Aorta (tissue), 5 donors: Measurements from ENCODE around the gene GALNT12. TPM values are rescaled to one million over a fixed set of nuclear protein-coding genes. Genes with fewer than 3 reads are reported as not detected.

Experiments
- ATAC-seq: fragments of 200-7000 bp; cut with Tn5 transposase; one replicate; pipeline ENCODE4 v1.9.1; 2022; ENCODE audit warnings: moderate library complexity; ENCODE audit not compliant: low FRiP score
- DNase-seq, 2 donors: peaks; one replicate each; pipeline ENCODE4 v3.0.0-alpha.2; 2020
- H3K27ac ChIP-seq, 2 donors: one replicate each; pipeline ENCODE4 v1.5.1; 2013; ENCODE audit warnings: low read length in 2 of 2, mild to moderate bottlenecking in 2 of 2, moderate library complexity in 2 of 2, control low read depth in 1 of 2, inconsistent platforms in 1 of 2, low read depth in 1 of 2
- H3K27me3 ChIP-seq, 2 donors: one replicate each; pipeline ENCODE4 v1.6.1; 2013; ENCODE audit warnings: control low read depth in 1 of 2, low read length in 1 of 2, mild to moderate bottlenecking in 1 of 2, moderate library complexity in 1 of 2; ENCODE audit not compliant: insufficient read depth in 2 of 2, control insufficient read depth in 1 of 2
- H3K36me3 ChIP-seq, 2 donors: one replicate each; pipeline ENCODE4 v1.6.1; 2013; ENCODE audit warnings: control low read depth in 1 of 2, low read length in 1 of 2, mild to moderate bottlenecking in 1 of 2; ENCODE audit not compliant: insufficient read depth in 2 of 2, control insufficient read depth in 1 of 2
- H3K4me1 ChIP-seq, 2 donors: one replicate each; pipeline ENCODE4 v1.6.1; 2013; ENCODE audit warnings: low read length in 2 of 2, control low read depth in 1 of 2, mild to moderate bottlenecking in 1 of 2, moderate library complexity in 1 of 2; ENCODE audit not compliant: insufficient read depth in 2 of 2, control insufficient read depth in 1 of 2
- H3K4me3 ChIP-seq, 2 donors: one replicate each; pipeline ENCODE4 v1.5.1; 2013; ENCODE audit warnings: low read length in 2 of 2, control low read depth in 1 of 2, mild to moderate bottlenecking in 1 of 2
- H3K9me3 ChIP-seq: one replicate; pipeline ENCODE4 v1.6.1; 2013; ENCODE audit warnings: mild to moderate bottlenecking, low read length; ENCODE audit not compliant: control insufficient read depth
- WGBS, 2 donors: extraction: QIAGEN DNeasy Blood & Tissue Kit; methylation state at CpG; one replicate each; pipeline ENCODE4 v1.1.7; 2013; 5-methylcytosine and 5-hydroxymethylcytosine counted together
- intact Hi-C, 2 donors: fragments of 100-400 bp; cut with DNase I; formaldehyde crosslinking; loops; one replicate each; pipeline versions ENCODE4 v1.14.2 to v1.15.0; 2022
- polyA plus RNA-seq, 2 donors: library from polyadenylated mRNA; stranded (reverse); fragments of 200-250 nt; gene quantifications; one replicate each; pipeline ENCODE4 v1.2.3, GENCODE V29; 2013
- total RNA-seq, 2 donors: library from RNA; stranded (reverse); fragmentation: NEBNext Ultra II Directional; extraction: Animal tissue kit (Norgen Biotek cat#: 25700); gene quantifications; one replicate each; pipeline ENCODE4 v1.2.1, GENCODE V29; 2021
- donor health status: healthy with polysubstance abuse.
- donor health status: Bipolar disorder and iron deficiency.
- donor health status: DM: no; HTN: no; CAD: no.
- donor health status: DM: no; HTN: no; CAD: no.
- donor health status: DM: yes; HTN: yes; CAD: no.

Gene GALNT12
- total and polyA plus RNA-seq, 4 donors = 2.9 to 12.6 (median 4.1) TPM

DNA sequence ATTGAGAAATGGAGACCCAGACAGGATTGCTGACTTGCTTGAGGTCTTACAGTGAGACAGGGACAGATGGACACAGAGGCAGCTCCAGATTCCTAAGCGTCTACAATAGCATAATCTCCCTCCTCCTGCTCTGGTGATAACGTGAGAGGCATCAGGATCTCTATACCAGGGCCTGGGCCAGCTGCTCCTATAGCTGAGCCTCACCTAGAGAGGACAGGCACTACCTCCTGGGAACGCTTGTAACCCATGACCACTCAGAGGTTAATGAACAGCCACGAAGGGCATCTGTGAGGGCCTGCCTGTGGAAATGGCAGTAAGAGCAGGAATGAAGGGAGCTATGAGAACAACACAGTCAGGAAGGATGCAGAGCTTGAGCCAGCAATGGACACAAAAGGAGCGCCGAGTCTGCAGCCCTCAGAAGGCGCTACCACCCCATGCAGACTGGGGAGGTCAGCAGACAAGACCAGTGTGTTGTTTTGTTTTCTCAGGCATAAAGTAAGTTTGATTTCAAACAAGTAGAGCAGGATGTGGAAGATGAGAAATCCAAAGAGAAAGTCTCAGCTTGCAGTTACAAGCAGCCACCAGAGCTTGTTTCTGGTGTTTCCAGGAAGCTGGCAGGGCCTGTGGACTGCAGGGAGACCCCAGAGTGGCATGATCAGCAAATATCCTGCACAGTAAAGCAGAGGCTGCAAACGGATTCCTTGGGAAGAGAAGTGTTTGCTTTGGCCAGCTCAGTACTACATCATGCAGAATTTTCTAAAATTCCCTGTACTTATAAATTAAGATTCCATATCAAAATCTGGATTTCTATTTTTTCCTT lies 28.5 kb upstream of the GALNT12 start:
- no peak overlapping the region for H3K27ac ChIP-seq
- no peaks in the 10 kb centered on the region for H3K9me3 ChIP-seq
- DNase-seq (no peak), ATAC-seq (no peak)
- H3K36me3 ChIP-seq = peaks cover 0 to 5% of the 10 kb centered on the region in 2 donors
- H3K27me3 ChIP-seq = no peaks in the 10 kb centered on the region
- H3K4me3 ChIP-seq = no peak overlapping the region
- intact Hi-C loops = loop anchor here in 1 of 2 donors (5.0 kb wide), 1 partner anchor 462 kb away; no protein-coding TSS in a partner anchor
- no peaks in the 10 kb centered on the region for H3K4me1 ChIP-seq
- 71% methylated on average over 8 of the region's 8 CpGs for WGBS, 2 donors

DNA sequence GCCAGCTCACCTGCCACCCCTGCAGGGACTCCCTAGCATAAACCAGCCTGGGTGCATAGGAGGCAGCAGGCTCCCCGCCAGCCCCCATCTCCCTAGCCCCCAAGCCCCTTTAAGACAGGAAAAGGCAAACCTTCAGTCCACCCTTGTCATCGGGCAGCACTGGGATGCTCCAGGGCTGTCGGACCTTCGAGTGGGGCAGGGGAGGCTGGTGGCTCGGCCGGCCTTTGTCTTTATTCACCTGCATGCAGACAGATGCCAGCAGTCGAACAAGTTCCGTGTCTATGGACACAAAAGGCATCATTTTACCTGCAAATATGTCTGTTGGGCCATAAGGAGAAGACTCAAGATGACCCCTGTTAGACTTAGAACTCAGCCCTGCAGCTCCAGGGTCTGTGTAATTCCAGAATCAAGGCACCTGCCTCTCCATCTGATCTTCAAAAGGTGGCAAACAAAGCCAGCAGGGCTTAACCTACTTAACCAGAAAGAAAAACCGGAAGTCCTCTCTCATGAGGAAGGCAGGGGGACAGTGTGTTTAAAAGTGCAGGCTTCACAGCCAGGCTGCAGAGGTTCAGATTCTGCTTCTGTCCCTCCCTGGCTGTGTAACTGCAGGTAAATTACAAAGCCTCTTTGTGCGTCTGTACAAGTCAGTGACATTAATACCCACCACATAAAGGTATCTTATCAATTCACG lies 27.3 kb upstream of the GALNT12 start:
- Histone ChIP-seq H3K36me3 (peaks cover 0 to 5% of the 10 kb centered on the region in 2 donors), H3K27me3 (no peaks in the 10 kb centered on the region), H3K4me1 (no peaks in the 10 kb centered on the region), H3K4me3 (no peak overlapping the region), H3K9me3 (no peaks in the 10 kb centered on the region), H3K27ac (no peak overlapping the region)
- no peak for ATAC-seq
- 95 to 97% methylated on average over 11 of the region's 11 CpGs for WGBS, 2 donors
- no peak for DNase-seq
- intact Hi-C loops = no loop called here

GRCh38 chr9:98781588-98782383 lies 25.7 kb upstream of the GALNT12 start:
- 86 to 87% methylated on average over 11 of the region's 11 CpGs for WGBS, 2 donors
- no peak for ATAC-seq
- intact Hi-C loops = no loop called here
- H3K4me1 ChIP-seq = no peaks in the 10 kb centered on the region
- peaks cover 0 to 6% of the 10 kb centered on the region in 2 donors for H3K36me3 ChIP-seq
- no peak overlapping the region for H3K4me3 ChIP-seq
- no peaks in the 10 kb centered on the region for H3K27me3 ChIP-seq
- DNase-seq = no peak
- no peaks in the 10 kb centered on the region for H3K9me3 ChIP-seq
- no peak overlapping the region for H3K27ac ChIP-seq

DNA sequence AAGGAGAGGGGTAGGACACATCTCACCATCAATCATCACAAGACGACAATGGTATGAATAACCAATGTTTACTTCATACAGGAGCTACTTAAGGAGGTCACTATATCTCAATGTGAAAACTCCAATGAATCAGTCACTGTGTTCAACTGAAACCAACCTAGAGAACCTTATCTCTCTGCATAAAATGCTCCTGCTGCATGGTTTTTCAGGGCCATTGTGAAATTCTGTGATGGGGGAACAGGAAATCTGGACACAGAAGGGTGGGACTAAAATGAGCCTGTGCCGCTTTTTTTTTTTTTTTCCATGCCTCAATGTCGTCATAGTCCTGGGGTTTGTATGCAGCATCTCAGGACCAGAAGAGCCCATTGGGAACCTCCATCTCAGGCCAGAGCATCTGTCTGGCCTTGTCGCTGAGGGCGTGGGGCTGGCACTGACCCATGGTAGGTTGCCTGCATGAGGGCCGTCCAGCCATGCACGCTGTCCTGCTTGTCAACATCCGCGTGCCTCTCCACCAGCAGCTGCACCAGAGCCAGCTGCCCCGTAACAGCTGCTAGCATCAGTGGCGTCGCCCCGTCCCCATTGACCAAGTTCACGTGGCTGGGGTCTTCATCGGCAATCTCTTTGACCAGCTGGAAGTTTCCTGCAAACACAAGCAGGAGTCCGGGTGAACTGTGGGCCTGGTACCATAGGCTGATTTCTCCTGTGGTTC lies 23.8 kb upstream of the GALNT12 start:
- WGBS, 2 donors = 94 to 95% methylated on average over 16 of the region's 16 CpGs
- no peaks in the 10 kb centered on the region for H3K27me3 ChIP-seq
- intact Hi-C loops = no loop called here
- no peaks in the 10 kb centered on the region for H3K9me3 ChIP-seq
- no peak overlapping the region for H3K4me3 ChIP-seq
- peaks cover 0 to 5% of the 10 kb centered on the region in 2 donors for H3K36me3 ChIP-seq
- H3K27ac ChIP-seq = no peak overlapping the region
- no peak for DNase-seq
- ATAC-seq = no peak
- H3K4me1 ChIP-seq = no peaks in the 10 kb centered on the region

GRCh38 chr9:98784831-98785806 lies 22.4 kb upstream of the GALNT12 start:
- Histone ChIP-seq H3K9me3 (no peaks in the 10 kb centered on the region), H3K4me3 (no peak overlapping the region), H3K27me3 (no peaks in the 10 kb centered on the region), H3K36me3 (peaks cover 0 to 4% of the 10 kb centered on the region in 2 donors), H3K4me1 (no peaks in the 10 kb centered on the region), H3K27ac (no peak overlapping the region)
- WGBS, 2 donors = 81 to 84% methylated on average over 11 of the region's 11 CpGs
- no peak for ATAC-seq
- no peak for DNase-seq
- intact Hi-C loops = no loop called here

DNA sequence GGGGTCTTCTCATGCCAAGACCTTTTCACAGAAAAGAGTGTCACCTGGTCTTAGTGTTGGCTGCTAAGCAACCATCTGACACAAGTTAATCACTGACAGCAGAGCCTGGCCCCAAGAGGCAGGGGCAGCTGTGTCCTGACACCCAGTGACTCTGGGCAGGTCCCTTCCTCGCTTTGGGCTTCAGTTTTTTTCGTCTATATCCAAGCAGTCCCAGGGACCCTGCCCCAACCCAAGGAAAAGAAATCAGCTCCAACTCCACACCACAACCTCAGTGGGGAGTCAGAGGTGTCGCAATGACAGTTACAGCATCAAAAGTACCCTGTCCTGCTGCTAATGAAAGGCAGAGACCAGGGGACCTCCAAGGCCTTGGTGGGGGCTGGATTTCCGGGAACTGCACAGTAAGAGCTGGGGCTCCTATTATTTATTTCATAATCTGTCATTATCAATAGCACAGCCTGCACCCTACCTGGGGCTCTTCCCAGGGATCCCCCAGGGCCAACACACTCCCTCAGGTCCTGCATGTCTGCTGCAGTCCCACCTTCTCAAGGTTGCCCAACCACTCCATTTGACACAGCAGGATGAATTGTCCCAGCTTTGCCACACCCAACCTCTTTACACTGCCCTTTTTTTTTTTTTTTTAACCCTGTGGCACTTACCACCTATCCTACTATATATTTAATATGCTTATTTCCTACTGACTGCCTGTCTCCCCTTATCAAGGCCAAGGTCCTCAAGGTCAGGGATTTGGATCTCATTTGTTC lies 20.5 kb upstream of the GALNT12 start:
- Histone ChIP-seq H3K9me3 (no peaks in the 10 kb centered on the region), H3K4me3 (no peak overlapping the region), H3K27me3 (no peaks in the 10 kb centered on the region), H3K4me1 (no peaks in the 10 kb centered on the region), H3K27ac (no peak overlapping the region), H3K36me3 (peaks cover 0 to 4% of the 10 kb centered on the region in 2 donors)
- WGBS, 2 donors = 95 to 97% methylated on average over 4 of the region's 4 CpGs
- intact Hi-C loops = no loop called here
- no peak for ATAC-seq
- no peak for DNase-seq

DNA sequence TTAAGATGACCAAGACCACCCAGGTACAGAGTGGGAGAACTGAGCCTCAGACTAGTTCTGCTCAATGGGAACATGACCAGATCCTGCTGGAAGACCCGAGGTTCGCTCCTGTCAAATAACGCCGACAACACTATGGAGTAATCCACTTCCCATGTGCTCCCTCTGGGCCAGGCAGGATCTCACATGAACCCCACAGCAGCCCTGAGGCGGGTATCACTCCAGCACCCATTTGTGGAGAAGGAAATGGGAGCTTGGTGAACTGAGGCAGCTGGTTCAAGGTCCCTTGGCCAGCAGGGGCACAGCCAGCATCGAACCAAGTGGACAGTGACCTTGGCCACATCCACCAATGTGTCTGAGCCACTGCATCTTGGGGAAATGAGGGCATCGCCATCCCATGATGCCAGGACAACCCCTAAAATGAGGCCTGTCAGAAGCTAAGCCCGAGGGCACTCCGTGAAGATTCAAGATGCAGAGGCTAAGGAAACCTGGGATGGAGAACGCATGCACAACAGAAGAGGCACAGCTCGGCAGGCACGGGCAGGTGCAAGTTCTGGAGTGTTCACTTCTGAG lies 19.6 kb upstream of the GALNT12 start:
- Histone ChIP-seq H3K27ac (no peak overlapping the region), H3K4me1 (no peaks in the 10 kb centered on the region), H3K36me3 (peaks cover 0 to 2% of the 10 kb centered on the region in 2 donors), H3K4me3 (no peak overlapping the region), H3K27me3 (no peaks in the 10 kb centered on the region), H3K9me3 (no peaks in the 10 kb centered on the region)
- WGBS, 2 donors = 96% methylated on average over 12 of the region's 12 CpGs
- DNase-seq = no peak
- intact Hi-C loops = no loop called here
- ATAC-seq = no peak
